COLO668 (cell line): Measurements from ENCODE around the gene BARD1.
"Not testable (repeated sequence)": the region's sequence is repeated elsewhere in the genome, so short reads cannot be mapped to it uniquely, and the experiment has no call there.

Source experiments
- DNase-seq: peaks from one replicate; lab custom pipeline; 2025; ENCODE audit not compliant: unreplicated experiment; lab: John Stamatoyannopoulos, UW

The BARD1 gene

GRCh38 chr2:214808981-214809750 is at the start of gene BARD1:
Gene BARD1 (minus strand): TSS chr2:214809683. CDS start chr2:214809569, 114 bp downstream.
- peak; percentile 50 for DNase-seq

GRCh38 chr2:214856137-214856536 is 46.7 kb upstream of the BARD1 start:
- no peak for DNase-seq

GRCh38 chr2:214853906-214854305 is 44.4 kb upstream of the BARD1 start:
- no peak for DNase-seq

- DNase-seq: no peak
Observed at GRCh38 chr2:214843823-214844222, 34.3 kb upstream of the BARD1 start.

GRCh38 chr2:214839464-214839863 is 30.0 kb upstream of the BARD1 start:
- no peak for DNase-seq

- DNase-seq: no peak
Observed at GRCh38 chr2:214837466-214837865, 28.0 kb upstream of the BARD1 start.

- no peak for DNase-seq
Observed at GRCh38 chr2:214836568-214836967, 27.1 kb upstream of the BARD1 start.

GRCh38 chr2:214830794-214831346 is 21.4 kb upstream of the BARD1 start:
- peak; percentile 3 for DNase-seq

GRCh38 chr2:214816008-214816533 is 6.6 kb upstream of the BARD1 start:
- no peak for DNase-seq

GRCh38 chr2:214810671-214811070 is 1.2 kb upstream of the BARD1 start:
- DNase-seq: no peak

- DNase-seq: peak; percentile 97
Observed at GRCh38 chr2:214809751-214810564, 475 bp upstream of the BARD1 start.

- no peak for DNase-seq
Observed at GRCh38 chr2:214807653-214808052, 1.8 kb downstream of the BARD1 start.

GRCh38 chr2:214801768-214802397 is 7.6 kb downstream of the BARD1 start:
- DNase-seq: no peak

- DNase-seq: no peak
Observed at GRCh38 chr2:214801068-214801467, 8.4 kb downstream of the BARD1 start.

- DNase-seq: no peak
Observed at GRCh38 chr2:214800180-214800579, 9.3 kb downstream of the BARD1 start.

- no peak for DNase-seq
Observed at GRCh38 chr2:214796911-214797310, 12.6 kb downstream of the BARD1 start.

- DNase-seq: not testable (repeated sequence)
Observed at GRCh38 chr2:214783181-214783580, 26.3 kb downstream of the BARD1 start.

- no peak for DNase-seq
Observed at GRCh38 chr2:214782671-214783070, 26.8 kb downstream of the BARD1 start.

- DNase-seq: no peak
Observed at GRCh38 chr2:214781226-214781625, 28.3 kb downstream of the BARD1 start.

- no peak for DNase-seq
Observed at GRCh38 chr2:214775971-214776370, 33.5 kb downstream of the BARD1 start.

- DNase-seq: no peak
Observed at GRCh38 chr2:214774108-214774507, 35.4 kb downstream of the BARD1 start.
